ENCODE data around the gene AS3MT.
"Not testable (repeated sequence)": the region's sequence is repeated elsewhere in the genome, so short reads cannot be mapped to it uniquely, and the experiment has no call there.

Gene AS3MT

DNA sequence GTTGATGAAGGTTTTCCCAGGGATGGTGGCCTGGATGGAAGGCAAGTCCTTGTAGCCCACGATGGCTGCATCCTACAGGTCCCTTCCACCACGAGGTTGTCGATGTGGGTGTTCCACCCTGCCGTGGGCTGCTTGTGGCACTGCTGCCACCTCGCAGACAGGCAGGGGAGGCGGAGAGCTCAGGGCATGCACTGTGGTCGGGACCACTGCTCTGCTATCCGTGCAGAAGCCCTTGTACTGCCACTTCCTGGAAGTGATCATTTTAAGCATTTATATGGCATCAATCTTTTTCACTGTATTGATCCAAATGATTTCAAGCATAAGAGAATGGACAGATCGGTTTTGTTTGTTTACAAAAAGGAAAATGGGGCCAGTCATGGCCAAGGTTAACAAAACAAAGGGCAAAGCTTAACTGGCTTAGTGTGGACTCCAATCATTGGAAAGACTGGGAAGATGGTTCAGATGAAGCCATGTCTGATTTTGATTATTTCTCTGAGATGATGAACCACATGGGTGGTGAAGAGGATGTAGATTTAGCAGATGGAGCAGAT is 23.8 kb upstream of the AS3MT start:
- H3K4me3 ChIP-seq (ENCODE audit: low read length), result no peak overlapping the region
- DNase-seq (ENCODE audit: low read depth), result no peak
- TF ChIP-seq, protein P1, sequence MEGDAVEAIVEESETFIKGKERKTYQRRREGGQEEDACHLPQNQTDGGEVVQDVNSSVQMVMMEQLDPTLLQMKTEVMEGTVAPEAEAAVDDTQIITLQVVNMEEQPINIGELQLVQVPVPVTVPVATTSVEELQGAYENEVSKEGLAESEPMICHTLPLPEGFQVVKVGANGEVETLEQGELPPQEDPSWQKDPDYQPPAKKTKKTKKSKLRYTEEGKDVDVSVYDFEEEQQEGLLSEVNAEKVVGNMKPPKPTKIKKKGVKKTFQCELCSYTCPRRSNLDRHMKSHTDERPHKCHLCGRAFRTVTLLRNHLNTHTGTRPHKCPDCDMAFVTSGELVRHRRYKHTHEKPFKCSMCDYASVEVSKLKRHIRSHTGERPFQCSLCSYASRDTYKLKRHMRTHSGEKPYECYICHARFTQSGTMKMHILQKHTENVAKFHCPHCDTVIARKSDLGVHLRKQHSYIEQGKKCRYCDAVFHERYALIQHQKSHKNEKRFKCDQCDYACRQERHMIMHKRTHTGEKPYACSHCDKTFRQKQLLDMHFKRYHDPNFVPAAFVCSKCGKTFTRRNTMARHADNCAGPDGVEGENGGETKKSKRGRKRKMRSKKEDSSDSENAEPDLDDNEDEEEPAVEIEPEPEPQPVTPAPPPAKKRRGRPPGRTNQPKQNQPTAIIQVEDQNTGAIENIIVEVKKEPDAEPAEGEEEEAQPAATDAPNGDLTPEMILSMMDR (conservative IDR thresholded peaks at IDR 0.05; ENCODE audit: low read depth, low read length), result no peak

DNA sequence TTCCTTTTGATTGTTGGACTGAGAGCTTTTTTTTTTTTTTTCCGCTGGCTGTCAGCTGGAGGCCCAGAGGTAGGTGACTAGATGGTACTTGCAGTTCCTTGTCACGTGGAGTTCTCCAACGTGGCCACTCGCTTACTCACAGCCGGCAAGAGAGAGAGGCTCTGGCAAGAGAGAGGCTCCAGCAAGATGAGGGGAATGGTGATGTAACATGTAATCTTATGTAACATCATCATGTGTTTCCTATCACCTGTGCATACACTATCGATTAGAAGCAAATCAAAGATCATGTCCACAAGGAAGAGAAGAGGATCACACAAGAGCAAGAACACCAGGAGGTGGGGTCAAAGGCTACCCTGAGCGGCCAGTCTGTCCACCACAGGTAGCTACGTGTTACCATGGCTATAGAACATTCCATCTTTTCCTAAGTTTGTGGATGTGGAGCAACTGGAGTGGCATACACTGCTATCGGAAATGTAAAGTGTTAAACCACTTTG is 19.2 kb upstream of the AS3MT start:
- TF ChIP-seq, protein P1 (conservative IDR thresholded peaks at IDR 0.05; ENCODE audit: low read depth, low read length), result no peak
- no peak overlapping the region for H3K4me3 ChIP-seq (ENCODE audit: low read length)

DNA sequence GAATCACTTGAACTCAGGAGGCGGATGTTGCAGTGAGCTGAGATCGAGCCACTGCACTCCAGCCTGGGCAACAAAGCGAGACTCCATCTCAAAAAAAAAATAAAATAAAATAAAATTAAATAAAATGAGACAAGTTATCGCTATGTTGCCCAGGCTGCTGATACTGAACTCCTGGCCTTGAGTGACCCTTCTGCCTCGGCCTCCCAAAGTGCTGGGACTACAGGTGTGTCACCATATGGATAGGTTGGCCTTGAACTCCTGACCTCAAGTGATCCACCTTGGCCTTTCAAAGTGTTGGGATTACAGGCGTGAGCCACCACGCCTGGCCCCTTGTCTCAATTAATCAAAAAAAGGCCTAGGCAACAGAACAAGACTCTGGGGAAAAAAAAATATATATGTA is 16.0 kb upstream of the AS3MT start:
- not testable (repeated sequence) for DNase-seq (ENCODE audit: low read depth); H3K4me3 ChIP-seq (ENCODE audit: low read length)

More for the DNA sequence above, 19.2 kb upstream of the AS3MT start:
- DNase-seq (ENCODE audit: low read depth), result no peak

DNA sequence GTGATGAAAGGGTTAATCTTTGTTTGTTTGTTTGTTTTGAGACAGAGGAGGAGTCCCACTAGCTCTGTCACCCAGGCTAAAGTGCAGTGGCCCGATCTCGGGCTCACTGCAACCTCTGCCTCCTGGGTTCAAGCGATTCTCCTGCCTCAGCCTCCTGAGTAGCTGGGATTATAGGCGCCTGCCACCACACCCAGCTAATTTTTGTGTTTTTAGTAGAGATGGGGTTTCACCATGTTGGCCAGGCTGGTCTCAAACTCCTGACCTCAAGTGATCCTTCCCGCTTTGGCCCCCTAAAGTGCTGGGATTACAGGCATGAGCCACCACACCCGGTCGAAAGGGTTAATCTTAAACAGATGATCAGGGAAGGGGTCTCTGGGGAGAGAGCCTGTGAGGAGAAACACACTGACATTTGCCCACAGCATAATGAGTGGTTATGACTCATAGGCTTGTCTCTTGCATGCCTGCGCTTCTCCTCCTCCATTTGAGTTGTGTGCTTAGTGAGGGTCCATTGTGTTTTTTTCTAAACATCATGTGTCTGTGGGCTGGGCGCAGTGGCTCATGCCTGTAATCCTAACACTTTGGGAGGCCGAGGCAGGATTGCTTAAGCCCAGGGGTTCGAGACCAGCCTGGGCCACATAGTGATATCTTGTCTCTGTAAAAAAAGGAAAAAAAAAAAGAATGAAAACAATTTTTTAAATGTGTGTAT is 13.4 kb upstream of the AS3MT start:
- peak; percentile 73 for DNase-seq (ENCODE audit: low read depth)
- H3K4me3 ChIP-seq (ENCODE audit: low read length), result not testable (repeated sequence)

DNA sequence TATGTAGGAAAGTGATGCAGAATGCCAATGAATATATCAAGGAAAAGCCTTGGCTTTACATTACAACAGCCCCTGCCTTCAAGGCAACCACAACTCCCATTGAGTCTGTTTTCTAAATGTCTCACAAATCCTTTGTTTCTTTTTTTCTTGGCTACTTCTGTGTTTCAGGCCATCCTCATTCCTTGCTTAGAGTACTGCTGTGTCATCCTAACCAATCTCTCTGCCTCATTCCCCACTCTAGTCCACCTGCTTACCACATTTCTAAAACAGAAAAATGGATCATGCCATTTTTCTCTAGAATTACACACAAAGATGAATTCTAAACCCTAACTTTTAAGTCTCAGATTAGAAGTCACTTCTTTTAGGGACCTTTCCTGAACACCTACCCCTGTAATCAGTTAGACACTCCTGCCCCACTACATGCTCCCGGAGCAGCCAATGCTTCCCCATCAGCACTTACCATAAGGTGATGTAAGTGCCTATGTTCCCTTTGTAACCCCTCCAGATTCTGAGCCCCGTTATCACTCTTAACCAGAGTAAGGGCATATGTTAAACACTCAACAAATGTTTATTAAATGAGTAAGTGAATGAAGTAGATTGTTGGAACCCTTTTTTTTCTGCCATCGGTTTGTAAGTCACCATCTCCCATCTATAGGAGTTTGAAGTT is 12.4 kb upstream of the AS3MT start:
- H3K4me3 ChIP-seq (ENCODE audit: low read length), result no peak overlapping the region
- no peak for DNase-seq (ENCODE audit: low read depth)
- TF ChIP-seq, protein P1 (conservative IDR thresholded peaks at IDR 0.05; ENCODE audit: low read depth, low read length), result no peak

DNA sequence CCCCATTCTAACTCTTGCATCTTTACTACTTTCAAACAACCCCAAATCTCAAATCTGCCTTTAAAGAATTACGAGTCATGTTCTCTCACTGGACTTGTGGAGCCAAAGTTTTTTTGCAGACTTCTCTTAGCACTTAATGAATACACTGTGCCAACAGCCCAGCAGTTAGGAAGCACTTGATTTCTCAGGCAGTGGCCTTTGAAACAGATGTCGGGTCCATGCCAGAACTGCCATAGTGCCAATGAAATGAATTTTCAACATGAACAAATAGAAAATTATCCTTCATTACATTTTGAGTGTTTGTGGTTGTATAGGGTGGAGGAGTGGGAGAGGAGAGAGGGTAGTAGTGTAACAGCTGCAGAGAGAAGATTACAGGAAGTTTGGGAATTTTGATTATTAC is 9.4 kb upstream of the AS3MT start:
- H3K4me3 ChIP-seq (ENCODE audit: low read length), result no peak overlapping the region
- TF ChIP-seq, protein P1 (conservative IDR thresholded peaks at IDR 0.05; ENCODE audit: low read depth, low read length), result no peak
- DNase-seq (ENCODE audit: low read depth), result no peak

DNA sequence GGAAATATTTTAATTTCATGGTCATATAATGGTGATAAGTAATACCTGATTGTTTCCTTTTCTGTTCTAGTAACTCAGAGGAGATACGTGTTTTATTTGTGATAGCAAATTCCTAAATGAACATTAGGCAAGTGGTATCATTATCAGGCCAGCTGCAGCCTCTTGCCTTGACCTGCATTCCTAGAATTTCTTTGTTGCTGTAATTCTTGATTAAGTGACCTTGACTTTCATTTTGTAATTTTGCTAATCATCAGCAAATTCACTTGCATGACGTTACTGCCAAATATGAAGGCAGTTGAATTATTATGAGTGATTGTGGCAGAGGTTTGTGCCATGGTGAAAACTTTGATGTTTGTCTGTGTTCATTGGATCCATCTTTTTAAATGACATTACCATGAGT is 5.6 kb upstream of the AS3MT start:
- DNase-seq (ENCODE audit: low read depth), result no peak
- TF ChIP-seq, protein P1 (conservative IDR thresholded peaks at IDR 0.05; ENCODE audit: low read depth, low read length), result no peak
- no peak overlapping the region for H3K4me3 ChIP-seq (ENCODE audit: low read length)

DNA sequence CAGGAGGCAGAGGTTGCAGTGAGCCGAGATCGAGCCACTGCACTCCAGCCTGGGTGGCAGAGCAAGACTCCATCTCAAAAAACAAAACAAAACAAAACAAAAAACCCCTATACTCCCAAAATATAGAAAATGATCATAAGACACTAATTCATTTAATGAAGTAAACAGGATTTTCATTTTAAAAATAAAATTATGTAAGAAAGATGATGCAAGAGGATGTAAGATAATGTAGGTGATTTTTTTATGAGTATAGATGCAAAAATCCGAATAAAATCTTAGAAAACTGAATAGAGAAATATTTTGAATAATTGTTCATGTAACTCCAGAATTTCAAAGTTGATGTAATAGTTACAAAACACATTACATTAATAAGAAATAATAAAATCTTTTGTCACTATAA is 3.6 kb upstream of the AS3MT start:
- no peak overlapping the region for H3K4me3 ChIP-seq (ENCODE audit: low read length)
- DNase-seq (ENCODE audit: low read depth), result no peak
- TF ChIP-seq, protein P1 (conservative IDR thresholded peaks at IDR 0.05; ENCODE audit: low read depth, low read length), result no peak

Measured in retinal pigment epithelial cell (primary cell).